GM12801 (cell line): ENCODE data around the gene CARMIL1.

ENCODE experiments used
- CTCF ChIP-seq: IDR thresholded peaks from one replicate; pipeline ENCODE4 v1.5.1; 2011; ENCODE audit warnings: control low read depth; ENCODE audit not compliant: insufficient read length; ENCODE audit errors: extremely low read depth

Gene CARMIL1

DNA sequence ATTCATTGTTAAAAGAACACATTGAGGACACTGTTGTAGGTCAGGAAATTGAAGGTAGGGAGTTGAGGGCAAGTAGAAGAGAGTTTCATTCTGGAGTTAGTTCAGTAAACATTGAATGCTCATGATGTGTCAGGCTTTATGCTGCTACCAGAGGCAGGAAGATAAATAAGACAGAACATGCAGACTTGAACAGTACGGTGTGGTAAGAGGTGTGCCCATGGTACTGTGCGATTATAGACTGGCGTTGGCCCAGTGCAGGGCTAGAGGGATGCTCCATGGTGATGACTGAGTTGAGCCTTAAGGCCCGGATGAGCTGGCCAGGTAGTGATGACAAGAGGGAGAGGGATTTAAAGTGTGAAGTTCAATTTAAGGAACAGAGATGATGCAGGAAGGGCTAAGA is 50.8 kb downstream of the CARMIL1 start:
- no peak for TF ChIP-seq CTCF

DNA sequence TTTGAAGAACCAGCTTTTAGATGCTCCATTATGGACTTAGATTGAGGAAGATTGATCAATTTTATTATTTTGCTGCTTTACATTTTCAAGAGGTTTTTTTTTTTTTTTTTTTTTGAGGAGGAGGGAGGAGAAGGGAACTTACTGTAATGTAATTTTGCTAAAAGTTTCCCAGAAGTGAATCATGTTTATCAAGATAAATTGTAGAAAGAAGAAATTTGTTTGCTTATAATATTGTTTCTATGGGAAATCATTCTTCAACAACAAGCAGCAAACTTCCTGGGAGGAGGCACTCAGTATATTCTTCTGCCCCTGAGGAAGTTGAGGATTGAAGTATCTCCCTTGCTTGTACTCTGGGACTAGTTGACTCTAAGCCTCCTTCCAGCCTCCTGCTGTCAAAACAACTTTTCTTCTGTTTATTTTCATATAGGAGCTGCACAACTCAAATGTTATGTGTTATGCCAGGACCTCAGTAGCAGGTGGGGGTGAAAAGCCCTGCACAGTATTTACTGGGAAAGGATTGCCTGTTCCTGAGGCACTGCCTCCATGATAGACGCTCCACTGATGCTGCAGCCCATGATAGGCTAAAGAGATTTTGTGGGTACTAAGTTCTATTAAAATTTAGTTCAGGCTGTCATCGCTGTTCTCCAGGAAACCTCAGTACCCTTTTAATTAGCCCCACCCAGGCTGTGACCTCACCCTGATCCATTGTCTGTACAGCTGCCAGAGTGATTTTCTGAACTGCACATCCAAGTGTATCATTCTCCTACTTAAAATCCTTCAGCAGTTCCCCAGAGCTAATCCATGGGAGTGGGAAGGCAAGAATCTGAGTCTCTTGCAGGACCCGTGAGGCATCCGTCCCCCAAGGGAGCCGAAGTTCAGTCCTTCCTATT is 51.9 kb downstream of the CARMIL1 start:
- no peak for TF ChIP-seq CTCF

DNA sequence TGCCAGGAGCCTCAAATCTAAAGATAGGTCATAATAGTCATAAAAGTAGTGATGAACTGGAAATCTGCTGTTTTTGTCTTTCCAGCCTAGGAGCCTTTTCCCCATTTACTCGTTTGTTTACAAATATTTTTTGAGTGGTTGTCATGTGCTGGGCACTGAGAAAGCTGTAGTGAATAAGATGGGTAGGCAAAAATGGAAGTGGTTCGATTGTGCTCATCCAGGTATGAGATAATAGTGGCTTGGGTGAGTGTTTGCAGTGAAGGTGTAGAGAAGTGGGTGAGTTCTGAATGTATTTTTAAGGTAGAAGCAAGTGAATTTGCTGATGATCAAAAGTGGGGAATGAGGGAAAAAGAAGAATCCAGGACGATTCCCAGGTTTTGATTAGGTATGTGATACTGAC is 53.0 kb downstream of the CARMIL1 start:
- TF ChIP-seq CTCF: no peak

DNA sequence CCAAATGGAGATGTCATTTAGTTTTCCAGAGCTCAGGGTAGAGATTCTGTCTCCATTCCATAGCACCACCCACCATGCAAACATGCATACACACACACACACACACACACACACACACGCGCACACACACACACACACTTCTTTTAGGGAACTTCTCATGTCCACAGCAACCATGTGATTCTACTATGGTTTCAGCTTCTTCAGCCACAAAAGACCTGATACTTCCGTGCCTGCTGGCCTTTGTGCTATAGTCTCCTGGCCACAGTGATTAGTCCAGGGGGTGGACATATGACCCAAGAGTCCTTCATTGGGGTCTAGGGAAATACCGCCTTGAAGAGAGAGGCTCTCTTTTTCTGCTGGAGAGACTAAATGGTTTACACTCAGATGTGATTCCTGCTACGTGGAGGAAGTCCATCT is 53.5 kb downstream of the CARMIL1 start:
- no peak for TF ChIP-seq CTCF

DNA sequence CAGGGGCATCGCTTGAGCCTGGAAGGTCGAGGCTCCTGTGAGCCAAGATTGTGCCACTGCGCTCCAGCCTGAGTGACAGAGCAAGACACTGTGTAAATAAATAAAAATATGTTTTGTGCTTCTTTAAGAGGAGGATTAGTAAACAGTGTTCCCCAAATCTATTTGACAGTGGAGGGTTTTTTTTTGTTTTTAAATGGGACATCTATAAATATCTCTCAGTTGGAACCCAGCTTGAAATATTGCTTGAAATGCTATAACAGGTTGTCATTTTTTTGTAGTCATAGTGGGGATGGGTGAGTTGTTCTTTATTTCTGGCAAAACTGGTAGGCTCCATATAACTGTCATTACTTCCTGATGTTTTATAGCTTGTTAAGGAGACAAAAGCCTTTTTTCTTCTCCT is 54.3 kb downstream of the CARMIL1 start:
- no peak for TF ChIP-seq CTCF

DNA sequence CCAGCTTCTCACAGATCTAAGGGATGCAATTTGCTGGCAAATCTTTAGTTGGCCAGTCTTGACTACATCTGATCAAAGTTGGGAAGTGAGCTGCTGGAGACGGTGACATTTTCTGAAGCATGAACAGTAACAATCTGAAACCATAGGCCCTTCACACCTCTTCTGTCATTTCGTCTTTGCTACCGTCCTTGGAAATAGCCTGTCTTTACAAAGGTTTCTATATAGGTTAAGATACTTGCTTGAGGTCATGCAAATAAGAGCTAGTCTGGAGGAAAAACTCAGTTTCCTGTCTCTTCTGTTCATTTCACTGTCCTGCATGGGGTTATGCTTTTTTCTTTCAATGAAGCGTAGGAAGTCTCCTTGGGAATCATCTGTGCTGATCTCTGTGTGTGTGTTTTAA is 55.6 kb downstream of the CARMIL1 start:
- no peak for TF ChIP-seq CTCF

DNA sequence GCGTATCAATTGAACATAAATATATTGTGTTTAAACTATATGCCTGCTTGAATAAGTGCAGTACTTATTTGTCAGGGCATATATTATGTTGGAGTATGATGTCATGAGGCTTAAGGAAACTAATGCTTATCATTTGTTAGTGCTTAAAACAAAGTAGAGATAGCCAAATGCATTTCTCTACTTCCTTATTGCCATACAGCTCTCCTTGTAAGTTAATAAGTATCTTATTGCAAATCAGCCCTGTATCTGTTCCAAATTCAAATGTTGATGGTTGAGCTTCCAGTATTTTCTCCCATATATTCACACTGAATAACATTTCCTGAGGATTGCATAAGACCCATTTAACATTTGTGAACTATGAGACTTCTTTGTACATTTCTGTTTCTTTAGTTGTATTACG is 57.8 kb downstream of the CARMIL1 start:
- TF ChIP-seq CTCF: no peak
